IMR-90 (cell line): ENCODE data around the gene CEBPB.

Experiments used
- MXI1 ChIP-seq: IDR thresholded peaks from 2 replicates; pipeline ENCODE4 v1.6.1; 2012; ENCODE audit warnings: low read depth, mild to moderate bottlenecking, low read length, moderate library complexity, borderline replicate concordance
- POLR2A ChIP-seq: IDR thresholded peaks from 2 replicates; pipeline ENCODE4 v1.6.1; 2012; ENCODE audit warnings: mild to moderate bottlenecking, low read depth, low read length
- RCOR1 ChIP-seq: IDR thresholded peaks from 2 replicates; pipeline ENCODE4 v1.6.1; 2012; ENCODE audit warnings: mild to moderate bottlenecking, low read length, improper control_type of control experiment; ENCODE audit not compliant: insufficient replicate concordance
- TF ChIP-seq, protein P1 (sequence below): conservative IDR thresholded peaks from 2 replicates; pipeline ENCODE4 v1.5.1; 2012; ENCODE audit warnings: mild to moderate bottlenecking, low read depth, low read length, improper control_type of control experiment
- TF ChIP-seq, protein P2 (sequence below): fragments of 150-350 bp; IDR thresholded peaks from 2 replicates; pipeline ENCODE4 v1.6.1; 2016; ENCODE audit warnings: low read depth, mild to moderate bottlenecking, low read length, moderate library complexity, borderline replicate concordance

DNA sequence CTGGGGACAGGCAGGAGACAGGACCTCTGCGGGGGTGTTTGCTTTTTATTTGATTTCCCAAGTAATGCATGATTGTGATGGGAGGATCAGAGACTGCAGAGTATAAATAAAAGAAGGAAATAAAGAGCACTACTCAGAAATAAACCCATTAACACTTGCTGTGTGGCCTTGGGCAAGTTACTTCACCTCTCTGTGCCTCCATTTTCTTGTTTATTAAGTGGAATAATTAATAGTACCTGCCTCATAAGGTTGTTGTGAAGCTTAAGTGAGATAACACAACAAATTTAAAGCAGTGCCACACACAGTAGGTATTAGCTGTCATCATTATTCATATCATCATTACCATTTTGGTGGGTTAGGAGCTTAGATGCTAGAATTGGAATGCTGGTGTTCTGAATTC is 8.1 kb downstream of the CEBPB start:
- TF ChIP-seq, protein P1, sequence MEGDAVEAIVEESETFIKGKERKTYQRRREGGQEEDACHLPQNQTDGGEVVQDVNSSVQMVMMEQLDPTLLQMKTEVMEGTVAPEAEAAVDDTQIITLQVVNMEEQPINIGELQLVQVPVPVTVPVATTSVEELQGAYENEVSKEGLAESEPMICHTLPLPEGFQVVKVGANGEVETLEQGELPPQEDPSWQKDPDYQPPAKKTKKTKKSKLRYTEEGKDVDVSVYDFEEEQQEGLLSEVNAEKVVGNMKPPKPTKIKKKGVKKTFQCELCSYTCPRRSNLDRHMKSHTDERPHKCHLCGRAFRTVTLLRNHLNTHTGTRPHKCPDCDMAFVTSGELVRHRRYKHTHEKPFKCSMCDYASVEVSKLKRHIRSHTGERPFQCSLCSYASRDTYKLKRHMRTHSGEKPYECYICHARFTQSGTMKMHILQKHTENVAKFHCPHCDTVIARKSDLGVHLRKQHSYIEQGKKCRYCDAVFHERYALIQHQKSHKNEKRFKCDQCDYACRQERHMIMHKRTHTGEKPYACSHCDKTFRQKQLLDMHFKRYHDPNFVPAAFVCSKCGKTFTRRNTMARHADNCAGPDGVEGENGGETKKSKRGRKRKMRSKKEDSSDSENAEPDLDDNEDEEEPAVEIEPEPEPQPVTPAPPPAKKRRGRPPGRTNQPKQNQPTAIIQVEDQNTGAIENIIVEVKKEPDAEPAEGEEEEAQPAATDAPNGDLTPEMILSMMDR: no peak
- TF ChIP-seq MXI1: no peak
- TF ChIP-seq POLR2A: no peak
- TF ChIP-seq RCOR1: no peak
- TF ChIP-seq, protein P2, sequence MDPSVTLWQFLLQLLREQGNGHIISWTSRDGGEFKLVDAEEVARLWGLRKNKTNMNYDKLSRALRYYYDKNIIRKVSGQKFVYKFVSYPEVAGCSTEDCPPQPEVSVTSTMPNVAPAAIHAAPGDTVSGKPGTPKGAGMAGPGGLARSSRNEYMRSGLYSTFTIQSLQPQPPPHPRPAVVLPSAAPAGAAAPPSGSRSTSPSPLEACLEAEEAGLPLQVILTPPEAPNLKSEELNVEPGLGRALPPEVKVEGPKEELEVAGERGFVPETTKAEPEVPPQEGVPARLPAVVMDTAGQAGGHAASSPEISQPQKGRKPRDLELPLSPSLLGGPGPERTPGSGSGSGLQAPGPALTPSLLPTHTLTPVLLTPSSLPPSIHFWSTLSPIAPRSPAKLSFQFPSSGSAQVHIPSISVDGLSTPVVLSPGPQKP: no peak
